Endodermal cell (in vitro differentiated cells): ENCODE measurements around the gene FBXO8. TPM values are rescaled to one million over a fixed set of nuclear protein-coding genes. Genes with fewer than 3 reads are reported as not detected.

Experiments used
- DNase-seq: peaks from one replicate; pipeline ENCODE4 v3.0.0-alpha.2; 2017
- H3K27ac ChIP-seq: 2 replicates; pipeline ENCODE4 v1.5.1; 2013; ENCODE audit warnings: mild to moderate bottlenecking, low read depth, low read length, moderate library complexity
- H3K27me3 ChIP-seq: 2 replicates; pipeline ENCODE4 v1.6.1; 2013; ENCODE audit warnings: mild to moderate bottlenecking, low read length, moderate library complexity; ENCODE audit not compliant: insufficient read depth, control insufficient read depth, poor library complexity, severe bottlenecking
- H3K36me3 ChIP-seq: 2 replicates; pipeline ENCODE4 v1.7.0; 2013; ENCODE audit warnings: mild to moderate bottlenecking, low read length, moderate library complexity; ENCODE audit not compliant: control insufficient read depth, insufficient read depth
- H3K4me1 ChIP-seq: one replicate; pipeline ENCODE4 v1.7.0; 2013; ENCODE audit warnings: low read length; ENCODE audit not compliant: control insufficient read depth, insufficient read depth
- H3K4me3 ChIP-seq: 2 replicates; pipeline ENCODE4 v1.5.1; 2013; ENCODE audit warnings: mild to moderate bottlenecking, low read length, moderate library complexity
- H3K9ac ChIP-seq: 2 replicates; pipeline ENCODE4 v1.6.1; 2013; ENCODE audit warnings: mild to moderate bottlenecking, low read length, moderate library complexity; ENCODE audit not compliant: poor library complexity, severe bottlenecking; ENCODE audit errors: extremely low read depth
- H3K9me3 ChIP-seq: 2 replicates; pipeline ENCODE4 v1.6.1; 2013; ENCODE audit warnings: mild to moderate bottlenecking, low read length, moderate library complexity; ENCODE audit not compliant: control insufficient read depth
- H3K27ac Mint-ChIP-seq: 2 replicates; pipeline ENCODE4 v1.8.0; 2020; ENCODE audit warnings: mixed read lengths
- H3K27me3 Mint-ChIP-seq: 2 replicates; pipeline ENCODE4 v1.8.0; 2021; ENCODE audit warnings: mild to moderate bottlenecking, mixed read lengths; ENCODE audit not compliant: insufficient read depth
- H3K36me3 Mint-ChIP-seq: 2 replicates; pipeline ENCODE4 v1.8.0; 2020; ENCODE audit warnings: low read depth, mixed read lengths
- H3K4me1 Mint-ChIP-seq: 2 replicates; pipeline ENCODE4 v1.8.0; 2020; ENCODE audit warnings: mixed read lengths
- H3K4me3 Mint-ChIP-seq: 2 replicates; pipeline ENCODE4 v1.8.0; 2020; ENCODE audit warnings: mild to moderate bottlenecking, moderate library complexity, mixed read lengths
- H3K9me3 Mint-ChIP-seq: 2 replicates; pipeline ENCODE4 v1.8.0; 2020; ENCODE audit warnings: mild to moderate bottlenecking, mixed read lengths
- CTCF ChIP-seq: fragments of 200-600 bp; sonication (generic); conservative IDR thresholded peaks from 2 replicates; pipeline ENCODE4 v1.5.0; 2021; ENCODE audit warnings: antibody characterized with exemption, mild to moderate bottlenecking
- WGBS, 2 experiments: methylation state at CpG; one replicate each; pipeline versions ENCODE4 v1.1.5 to v1.1.7; 2013; ENCODE audit warnings: missing lambda C conversion rate in 2 of 2, mixed read lengths in 1 of 2; ENCODE audit not compliant: insufficient coverage in 1 of 2, insufficient read length in 1 of 2; 5-methylcytosine and 5-hydroxymethylcytosine counted together
- total RNA-seq, 2 donors: library from RNA; stranded (reverse); fragmentation: NEBNext Ultra II Directional in 1 of 2; extraction: Animal tissue kit (Norgen Biotek cat#: 25700) in 1 of 2; gene quantifications; 2 replicates in 1 of 2; 3 replicates in 1 of 2; pipeline ENCODE4 v1.2.1, GENCODE V29; 2021

Gene FBXO8
- total RNA-seq, 2 donors from 2014 or later = 9.4 to 9.8 TPM

DNA sequence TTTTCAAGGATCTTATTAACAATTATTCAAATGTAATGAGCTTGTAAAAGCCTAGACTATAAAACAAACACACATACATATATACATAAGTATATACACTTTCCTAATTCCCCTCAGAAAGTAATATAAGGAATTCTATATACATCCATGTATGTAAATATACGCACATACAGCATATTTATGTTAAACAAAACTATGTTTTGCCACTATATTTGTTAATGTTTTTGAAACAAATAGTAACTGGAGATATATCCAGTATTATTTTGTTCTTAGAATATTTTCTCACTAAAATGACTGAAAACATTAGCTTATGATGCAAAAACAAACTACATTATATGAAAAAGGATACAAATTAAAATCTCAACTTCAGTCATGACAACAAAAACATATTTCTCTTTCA lies 85.1 kb downstream of the FBXO8 start:
- H3K36me3 ChIP-seq = no peaks in the 10 kb centered on the region
- H3K36me3 Mint-ChIP-seq = no peaks in the 10 kb centered on the region
- no peak for DNase-seq
- WGBS, 2 experiments = no CpG with 5 or more reads among the region's 1 CpG
- H3K9me3 ChIP-seq = peaks cover 6% of the 10 kb centered on the region
- peaks cover 5% of the 10 kb centered on the region for H3K27me3 Mint-ChIP-seq
- H3K9ac ChIP-seq = no peak overlapping the region
- H3K4me1 Mint-ChIP-seq = no peaks in the 10 kb centered on the region
- no peak overlapping the region for H3K4me3 ChIP-seq
- no peak overlapping the region for H3K27ac ChIP-seq
- no peak for TF ChIP-seq CTCF
- no peaks in the 10 kb centered on the region for H3K4me1 ChIP-seq
- H3K27ac Mint-ChIP-seq = no peak overlapping the region
- H3K4me3 Mint-ChIP-seq = no peak overlapping the region
- H3K27me3 ChIP-seq = no peaks in the 10 kb centered on the region
- H3K9me3 Mint-ChIP-seq = peaks cover 1% of the 10 kb centered on the region

GRCh38 chr4:174193438-174194374 lies 89.8 kb downstream of the FBXO8 start:
- no peaks in the 10 kb centered on the region for H3K36me3 Mint-ChIP-seq
- no peak overlapping the region for H3K27ac Mint-ChIP-seq
- Histone ChIP-seq H3K27me3 (peaks cover 9% of the 10 kb centered on the region), H3K4me1 (no peaks in the 10 kb centered on the region), H3K9me3 (peaks cover 6% of the 10 kb centered on the region), H3K9ac (no peak overlapping the region), H3K27ac (no peak overlapping the region), H3K36me3 (no peaks in the 10 kb centered on the region), H3K4me3 (no peak overlapping the region)
- no peak for DNase-seq
- 92 to 100% methylated on average over 1 to 3 of the region's 4 CpGs for WGBS, 2 experiments
- H3K4me3 Mint-ChIP-seq = no peak overlapping the region
- peaks cover 1% of the 10 kb centered on the region for H3K27me3 Mint-ChIP-seq
- H3K9me3 Mint-ChIP-seq = peaks cover 1% of the 10 kb centered on the region
- H3K4me1 Mint-ChIP-seq = no peaks in the 10 kb centered on the region
- TF ChIP-seq CTCF = no peak

- Histone ChIP-seq H3K9ac (no peak overlapping the region), H3K27ac (no peak overlapping the region), H3K27me3 (peaks cover 9% of the 10 kb centered on the region), H3K9me3 (peaks cover 6% of the 10 kb centered on the region), H3K36me3 (no peaks in the 10 kb centered on the region), H3K4me1 (no peaks in the 10 kb centered on the region), H3K4me3 (no peak overlapping the region)
- Mint-ChIP-seq H3K27me3 (peaks cover under 1% of the 10 kb centered on the region), H3K36me3 (no peaks in the 10 kb centered on the region), H3K9me3 (peaks cover 1% of the 10 kb centered on the region), H3K27ac (no peak overlapping the region), H3K4me3 (no peak overlapping the region), H3K4me1 (no peaks in the 10 kb centered on the region)
- TF ChIP-seq CTCF = no peak
- no peak for DNase-seq
- WGBS, 2 experiments = 96 to 97% methylated on average over 3 of the region's 4 CpGs
Observed at GRCh38 chr4:174192943-174193342, 90.5 kb downstream of the FBXO8 start.
